GM12875 (cell line): ENCODE data around the gene SLC44A1.

ENCODE experiments used
- H3K4me3 ChIP-seq: one replicate; pipeline ENCODE4 v1.5.1; 2011; ENCODE audit warnings: low read depth, low read length, control low read depth
- TF ChIP-seq, protein P1 (sequence below): IDR thresholded peaks from 2 replicates; pipeline ENCODE4 v1.5.1; 2011; ENCODE audit warnings: low read depth, mild to moderate bottlenecking, control low read depth, inconsistent platforms, low read length, moderate library complexity, borderline replicate concordance; ENCODE audit not compliant: insufficient read depth

SLC44A1 gene

GRCh38 chr9:105296877-105297287 is 52.4 kb downstream of the SLC44A1 start:
- TF ChIP-seq, protein P1, sequence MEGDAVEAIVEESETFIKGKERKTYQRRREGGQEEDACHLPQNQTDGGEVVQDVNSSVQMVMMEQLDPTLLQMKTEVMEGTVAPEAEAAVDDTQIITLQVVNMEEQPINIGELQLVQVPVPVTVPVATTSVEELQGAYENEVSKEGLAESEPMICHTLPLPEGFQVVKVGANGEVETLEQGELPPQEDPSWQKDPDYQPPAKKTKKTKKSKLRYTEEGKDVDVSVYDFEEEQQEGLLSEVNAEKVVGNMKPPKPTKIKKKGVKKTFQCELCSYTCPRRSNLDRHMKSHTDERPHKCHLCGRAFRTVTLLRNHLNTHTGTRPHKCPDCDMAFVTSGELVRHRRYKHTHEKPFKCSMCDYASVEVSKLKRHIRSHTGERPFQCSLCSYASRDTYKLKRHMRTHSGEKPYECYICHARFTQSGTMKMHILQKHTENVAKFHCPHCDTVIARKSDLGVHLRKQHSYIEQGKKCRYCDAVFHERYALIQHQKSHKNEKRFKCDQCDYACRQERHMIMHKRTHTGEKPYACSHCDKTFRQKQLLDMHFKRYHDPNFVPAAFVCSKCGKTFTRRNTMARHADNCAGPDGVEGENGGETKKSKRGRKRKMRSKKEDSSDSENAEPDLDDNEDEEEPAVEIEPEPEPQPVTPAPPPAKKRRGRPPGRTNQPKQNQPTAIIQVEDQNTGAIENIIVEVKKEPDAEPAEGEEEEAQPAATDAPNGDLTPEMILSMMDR, result no peak
- no peak overlapping the region for H3K4me3 ChIP-seq

GRCh38 chr9:105297442-105298075 is 53.1 kb downstream of the SLC44A1 start:
- no peak overlapping the region for H3K4me3 ChIP-seq
- TF ChIP-seq, protein P1, result no peak

- TF ChIP-seq, protein P1, result no peak
- no peak overlapping the region for H3K4me3 ChIP-seq
These were observed 54.9 kb downstream of the SLC44A1 start for GRCh38 chr9:105299190-105299854.

DNA sequence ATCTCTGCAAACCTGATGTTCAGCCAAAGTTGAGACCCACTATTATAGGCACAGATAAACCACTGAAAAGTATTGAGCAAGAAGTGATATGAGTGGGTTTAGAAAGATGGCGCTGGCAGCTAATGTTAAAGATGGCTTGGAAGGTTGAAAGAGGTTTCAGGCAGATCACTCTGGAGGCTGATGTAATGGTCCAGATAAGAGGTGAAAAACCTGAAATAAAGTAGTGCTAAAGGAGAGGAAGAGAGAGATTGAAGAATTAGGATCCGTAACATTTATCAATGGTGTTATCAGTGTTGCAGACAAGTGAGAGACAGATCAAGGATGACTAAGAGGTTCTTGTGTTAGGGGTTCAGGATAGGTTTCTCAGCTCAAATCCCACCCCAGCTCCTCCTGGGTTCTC is 58.3 kb downstream of the SLC44A1 start:
- H3K4me3 ChIP-seq, result no peak overlapping the region
- TF ChIP-seq, protein P1, result no peak

DNA sequence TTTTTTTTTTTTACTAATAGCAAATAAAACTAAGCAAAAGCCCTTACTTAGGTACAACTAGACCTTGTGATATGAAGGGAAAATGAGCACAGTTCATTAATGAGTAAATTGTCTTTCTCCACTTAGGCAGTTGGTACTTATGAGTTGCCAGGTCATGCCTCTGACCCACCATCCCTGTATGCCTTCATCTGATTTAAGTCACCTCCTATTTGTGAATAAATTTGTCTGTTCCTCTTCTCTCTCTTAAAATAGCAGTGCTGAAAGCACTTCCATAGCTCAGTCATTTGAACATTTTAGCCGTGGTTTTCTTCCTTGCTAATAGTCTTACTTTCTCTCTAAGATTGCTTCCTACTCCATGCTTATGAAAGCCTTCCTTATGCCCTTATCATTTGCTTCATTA is 61.4 kb downstream of the SLC44A1 start:
- no peak overlapping the region for H3K4me3 ChIP-seq
- TF ChIP-seq, protein P1, result no peak

GRCh38 chr9:105306351-105307140 is 62.1 kb downstream of the SLC44A1 start:
- no peak overlapping the region for H3K4me3 ChIP-seq
- TF ChIP-seq, protein P1, result no peak

DNA sequence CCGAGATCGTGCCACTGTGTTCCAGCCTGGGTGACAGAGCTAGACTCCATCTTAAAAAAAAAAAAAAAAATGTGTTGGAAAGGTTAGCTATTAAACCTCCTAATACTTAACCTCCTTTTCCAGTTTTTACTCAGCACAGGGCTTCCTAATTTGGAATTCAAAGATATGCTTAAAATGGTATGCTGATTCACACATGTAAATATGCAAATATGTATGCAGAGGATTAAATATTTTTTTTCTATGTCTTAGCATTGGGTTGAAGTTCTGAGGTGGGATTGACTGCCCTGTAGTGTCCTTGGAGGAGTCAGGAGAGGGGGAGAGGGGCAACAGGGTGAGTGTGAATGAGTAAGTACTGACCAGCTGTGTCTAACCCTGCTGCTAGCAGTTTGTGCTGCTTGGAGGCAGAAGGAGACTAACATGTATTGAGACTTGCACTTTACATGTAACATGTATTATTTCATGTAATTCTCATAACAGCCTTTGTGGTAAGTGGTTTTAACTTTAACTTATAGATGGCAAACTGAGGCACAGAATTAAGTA is 63.2 kb downstream of the SLC44A1 start:
- TF ChIP-seq, protein P1, result no peak
- no peak overlapping the region for H3K4me3 ChIP-seq
